ENCODE measurements around the gene KIF2A. TPM values are rescaled to one million over a fixed set of nuclear protein-coding genes. Genes with fewer than 3 reads are reported as not detected.

KIF2A gene
- total and polyA plus RNA-seq, 2 donors (not counting 3 experiments of a cell fraction or from before 2014, with no cell fraction given): 17.1 to 65.1 TPM

DNA sequence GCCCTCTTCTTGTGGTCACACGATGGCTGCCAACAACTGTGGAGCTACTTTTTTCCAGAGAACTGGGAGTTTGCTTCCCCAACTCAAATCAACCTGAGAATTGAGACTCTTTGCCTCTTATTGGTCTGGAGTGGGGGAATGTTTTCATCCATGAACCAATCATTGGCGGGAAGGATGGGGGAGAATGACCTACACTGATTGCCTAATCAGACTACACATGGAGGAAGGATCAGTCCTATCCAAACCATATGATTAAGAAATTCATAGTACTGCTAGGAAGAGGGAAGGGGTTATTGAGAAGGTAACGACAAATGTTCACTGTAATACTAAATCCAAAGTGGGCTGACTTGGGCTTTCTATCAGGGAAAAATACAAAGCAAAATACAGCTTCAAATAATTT lies 7.9 kb upstream of the KIF2A start:
- BruUV-seq (replicated peaks): no TSS peak
- ChIA-PET POLR2A (interaction anchor here (0.6 kb wide), 1 partner anchor 75 kb away, joined by 5 read pairs; no protein-coding TSS in a partner anchor), CTCF (interaction anchor here (0.8 to 1.4 kb wide), 3 partner anchors 7 to 34 kb away, joined by 3 to 8 read pairs (median 4); partner anchors contain the start of gene KIF2A)
- no peak overlapping the region for H3K4me2 ChIP-seq (ENCODE audit: insufficient read depth, low read length)
- H4K20me1 ChIP-seq (replicated peaks; ENCODE audit: control insufficient read depth, extremely low read depth, insufficient read depth, low read length): no peaks in the 10 kb centered on the region
- TF ChIP-seq, protein P1, sequence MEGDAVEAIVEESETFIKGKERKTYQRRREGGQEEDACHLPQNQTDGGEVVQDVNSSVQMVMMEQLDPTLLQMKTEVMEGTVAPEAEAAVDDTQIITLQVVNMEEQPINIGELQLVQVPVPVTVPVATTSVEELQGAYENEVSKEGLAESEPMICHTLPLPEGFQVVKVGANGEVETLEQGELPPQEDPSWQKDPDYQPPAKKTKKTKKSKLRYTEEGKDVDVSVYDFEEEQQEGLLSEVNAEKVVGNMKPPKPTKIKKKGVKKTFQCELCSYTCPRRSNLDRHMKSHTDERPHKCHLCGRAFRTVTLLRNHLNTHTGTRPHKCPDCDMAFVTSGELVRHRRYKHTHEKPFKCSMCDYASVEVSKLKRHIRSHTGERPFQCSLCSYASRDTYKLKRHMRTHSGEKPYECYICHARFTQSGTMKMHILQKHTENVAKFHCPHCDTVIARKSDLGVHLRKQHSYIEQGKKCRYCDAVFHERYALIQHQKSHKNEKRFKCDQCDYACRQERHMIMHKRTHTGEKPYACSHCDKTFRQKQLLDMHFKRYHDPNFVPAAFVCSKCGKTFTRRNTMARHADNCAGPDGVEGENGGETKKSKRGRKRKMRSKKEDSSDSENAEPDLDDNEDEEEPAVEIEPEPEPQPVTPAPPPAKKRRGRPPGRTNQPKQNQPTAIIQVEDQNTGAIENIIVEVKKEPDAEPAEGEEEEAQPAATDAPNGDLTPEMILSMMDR (IDR thresholded peaks at IDR 0.05; ENCODE audit: extremely low read depth in 1 of 2, insufficient read depth in 1 of 2, low read depth in 1 of 2, low read length in 2 of 2): no peak
- no peak for TF ChIP-seq POLR2AphosphoS5 (IDR thresholded peaks at IDR 0.05; ENCODE audit: insufficient read depth, low read depth, low read length)
- TF ChIP-seq EZH2 (IDR thresholded peaks at IDR 0.05; ENCODE audit: borderline replicate concordance, low read depth, low read length, severe bottlenecking): no peak
- TF ChIP-seq GATA2 (IDR thresholded peaks at IDR 0.05; ENCODE audit: insufficient read depth, insufficient read length, low read depth, low read length): no peak
- no peak for TF ChIP-seq POLR2A (IDR thresholded peaks at IDR 0.05; ENCODE audit: low read depth, low read length)
- TF ChIP-seq JUN (IDR thresholded peaks at IDR 0.05; ENCODE audit: borderline replicate concordance, insufficient read depth, insufficient read length, low read depth): no peak
- TF ChIP-seq, protein P2, sequence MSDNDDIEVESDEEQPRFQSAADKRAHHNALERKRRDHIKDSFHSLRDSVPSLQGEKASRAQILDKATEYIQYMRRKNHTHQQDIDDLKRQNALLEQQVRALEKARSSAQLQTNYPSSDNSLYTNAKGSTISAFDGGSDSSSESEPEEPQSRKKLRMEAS (IDR thresholded peaks at IDR 0.05; ENCODE audit: insufficient read depth, insufficient read length): no peak
- no peak for TF ChIP-seq MYC (IDR thresholded peaks at IDR 0.05; ENCODE audit: low read depth, low read length)
- TF ChIP-seq FOS (IDR thresholded peaks at IDR 0.05; ENCODE audit: borderline replicate concordance, insufficient read depth, low read length): no peak
- no peak overlapping the region for H3K4me3 ChIP-seq (replicated peaks in 1 of 3; ENCODE audit: insufficient read depth in 1 of 3, low read depth in 1 of 3, low read length in 3 of 3)
- dilution Hi-C loops (cut with MboI; ENCODE audit: extremely low pct_ligation_motif_present, low sequenced_read_pairs) (no loop called here), intact Hi-C loops (cut with micrococcal nuclease) (no loop called here)
- H3K79me2 ChIP-seq (ENCODE audit: control insufficient read depth, insufficient read depth, low read length): no peaks in the 10 kb centered on the region
- FAIRE-seq: no peak
- H3K9me3 ChIP-seq (replicated peaks; ENCODE audit: control insufficient read depth, insufficient read depth, low read length): no peaks in the 10 kb centered on the region
- H2AFZ ChIP-seq (ENCODE audit: low read depth, low read length): no peak overlapping the region
- no peaks in the 10 kb centered on the region for H3K4me1 ChIP-seq (ENCODE audit: control insufficient read depth, extremely low read depth, insufficient read depth, low read length)
- H3K9ac ChIP-seq (replicated peaks; ENCODE audit: extremely low read depth, insufficient read depth, low read length): no peak overlapping the region
- H3K36me3 ChIP-seq (ENCODE audit: control insufficient read depth in 2 of 2, extremely low read depth in 1 of 2, insufficient read depth in 2 of 2, low read length in 2 of 2): no peaks in the 10 kb centered on the region
- no peak overlapping the region for H3K27ac ChIP-seq (ENCODE audit: insufficient read depth, low read depth, low read length)
- peaks cover 2 to 4% of the 10 kb centered on the region in 2 experiments for H3K27me3 ChIP-seq (ENCODE audit: control insufficient read depth in 2 of 2, insufficient read depth in 2 of 2, low read length in 2 of 2)
- DNase-seq (ENCODE audit: low read depth, low spot score): no peak
- H3K9me1 ChIP-seq (replicated peaks; ENCODE audit: control insufficient read depth, extremely low read depth, insufficient read depth, low read length): no peaks in the 10 kb centered on the region

Measured in endothelial cell of umbilical vein (primary cell).